Breast epithelium (tissue), 4 donors: ENCODE measurements around the gene CHM. TPM values are rescaled to one million over a fixed set of nuclear protein-coding genes. Genes with fewer than 3 reads are reported as not detected.
"Not testable (repeated sequence)": the region's sequence is repeated elsewhere in the genome, so short reads cannot be mapped to it uniquely, and the experiment has no call there.

Experiments
- DNase-seq, 2 donors: peaks; one replicate each; pipeline ENCODE4 v3.0.0-alpha.2; 2019; ENCODE audit warnings: low spot score in 2 of 2
- H3K27ac ChIP-seq, 2 donors: fragments of 200-600 bp; sonication (generic) in 1 of 2; one replicate each; pipeline ENCODE4 v1.5.1; 2016 to 2019; ENCODE audit warnings: mild to moderate bottlenecking in 1 of 2
- H3K27me3 ChIP-seq, 2 donors: fragments of 200-600 bp; sonication (generic) in 1 of 2; one replicate each; pipeline versions ENCODE4 v1.5.1 to v1.6.0; 2017 to 2019; ENCODE audit warnings: control low read depth in 1 of 2, mild to moderate bottlenecking in 1 of 2
- H3K36me3 ChIP-seq: fragments of 200-600 bp; one replicate; pipeline ENCODE4 v1.5.1; 2019
- H3K4me1 ChIP-seq, 2 donors: fragments of 200-600 bp; sonication (generic); one replicate each; pipeline ENCODE4 v1.5.1; 2016 to 2019; ENCODE audit warnings: control low read depth in 1 of 2
- H3K4me3 ChIP-seq, 3 donors: fragments of 200-600 bp; sonication (generic); 1 replicate in 2 of 3; 2 replicates in 1 of 3; pipeline ENCODE4 v1.5.1; 2016 to 2019; ENCODE audit warnings: mild to moderate bottlenecking in 3 of 3, moderate library complexity in 2 of 3
- H3K9me3 ChIP-seq, 2 donors: fragments of 200-600 bp; sonication (generic) in 1 of 2; one replicate each; pipeline ENCODE4 v1.5.1; 2016 to 2019; ENCODE audit warnings: control low read depth in 1 of 2
- POLR2A ChIP-seq: fragments of 450-650 bp; IDR thresholded peaks from one replicate; pipeline ENCODE4 v1.6.1; 2016; ENCODE audit warnings: antibody characterized with exemption, mild to moderate bottlenecking, moderate library complexity
- POLR2AphosphoS5 ChIP-seq, 3 donors: sonication (generic); formaldehyde crosslinking; IDR thresholded peaks; one replicate each; pipeline ENCODE4 v1.6.1; 2017; ENCODE audit warnings: antibody characterized with exemption in 3 of 3
- intact Hi-C: fragments of 100-400 bp; cut with DNase I; formaldehyde crosslinking; loops from one replicate; pipeline ENCODE4 v1.15.1; 2023; ENCODE audit warnings: low total_unique reads
- total RNA-seq, 3 donors: library from RNA; depleted of rRNA; stranded (reverse); fragments of >200 nt; gene quantifications; one replicate each; pipeline ENCODE4 v1.1.0, GENCODE V29; 2016
- TF ChIP-seq, protein P1 (sequence below), 3 donors: fragments of 450-650 bp; IDR thresholded peaks; one replicate each; pipeline ENCODE4 v1.5.1; 2016 to 2017; ENCODE audit warnings: antibody characterized with exemption in 3 of 3, mild to moderate bottlenecking in 3 of 3, moderate library complexity in 3 of 3

CHM gene
- total RNA-seq, 3 donors from 2014 or later, result 18.4 to 37.2 (median 22.9) TPM

DNA sequence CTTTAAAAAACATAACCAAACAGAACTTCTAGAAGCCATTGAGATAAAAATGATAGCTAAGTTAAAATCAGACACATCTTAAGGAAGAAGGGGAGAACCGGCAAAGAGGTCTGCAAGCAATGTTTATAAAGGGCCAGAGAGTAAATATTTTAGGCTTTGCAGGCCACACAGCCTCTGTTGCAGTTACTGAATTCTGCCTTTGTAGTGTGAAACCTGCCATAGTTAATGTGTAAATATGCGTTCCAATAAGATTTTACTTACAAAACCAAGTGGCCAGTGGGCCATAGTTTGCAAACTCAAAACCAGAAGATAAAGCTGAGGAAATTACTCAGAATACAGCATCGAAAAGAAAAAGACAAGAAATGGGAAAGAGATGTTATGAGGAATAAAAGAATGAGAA lies 33.6 kb downstream of the CHM start:
- TF ChIP-seq, protein P1, sequence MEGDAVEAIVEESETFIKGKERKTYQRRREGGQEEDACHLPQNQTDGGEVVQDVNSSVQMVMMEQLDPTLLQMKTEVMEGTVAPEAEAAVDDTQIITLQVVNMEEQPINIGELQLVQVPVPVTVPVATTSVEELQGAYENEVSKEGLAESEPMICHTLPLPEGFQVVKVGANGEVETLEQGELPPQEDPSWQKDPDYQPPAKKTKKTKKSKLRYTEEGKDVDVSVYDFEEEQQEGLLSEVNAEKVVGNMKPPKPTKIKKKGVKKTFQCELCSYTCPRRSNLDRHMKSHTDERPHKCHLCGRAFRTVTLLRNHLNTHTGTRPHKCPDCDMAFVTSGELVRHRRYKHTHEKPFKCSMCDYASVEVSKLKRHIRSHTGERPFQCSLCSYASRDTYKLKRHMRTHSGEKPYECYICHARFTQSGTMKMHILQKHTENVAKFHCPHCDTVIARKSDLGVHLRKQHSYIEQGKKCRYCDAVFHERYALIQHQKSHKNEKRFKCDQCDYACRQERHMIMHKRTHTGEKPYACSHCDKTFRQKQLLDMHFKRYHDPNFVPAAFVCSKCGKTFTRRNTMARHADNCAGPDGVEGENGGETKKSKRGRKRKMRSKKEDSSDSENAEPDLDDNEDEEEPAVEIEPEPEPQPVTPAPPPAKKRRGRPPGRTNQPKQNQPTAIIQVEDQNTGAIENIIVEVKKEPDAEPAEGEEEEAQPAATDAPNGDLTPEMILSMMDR (IDR thresholded peaks at IDR 0.05), result no peak
- TF ChIP-seq POLR2A, result no peak
- no peak for TF ChIP-seq POLR2AphosphoS5 (IDR thresholded peaks at IDR 0.05)
- no peaks in the 10 kb centered on the region for H3K4me1 ChIP-seq
- no peaks in the 10 kb centered on the region for H3K36me3 ChIP-seq
- no peak for DNase-seq
- H3K9me3 ChIP-seq, result no peaks in the 10 kb centered on the region
- no peak overlapping the region for H3K4me3 ChIP-seq
- intact Hi-C loops, result no loop called here
- H3K27ac ChIP-seq, result no peak overlapping the region
- H3K27me3 ChIP-seq, result no peaks in the 10 kb centered on the region

DNA sequence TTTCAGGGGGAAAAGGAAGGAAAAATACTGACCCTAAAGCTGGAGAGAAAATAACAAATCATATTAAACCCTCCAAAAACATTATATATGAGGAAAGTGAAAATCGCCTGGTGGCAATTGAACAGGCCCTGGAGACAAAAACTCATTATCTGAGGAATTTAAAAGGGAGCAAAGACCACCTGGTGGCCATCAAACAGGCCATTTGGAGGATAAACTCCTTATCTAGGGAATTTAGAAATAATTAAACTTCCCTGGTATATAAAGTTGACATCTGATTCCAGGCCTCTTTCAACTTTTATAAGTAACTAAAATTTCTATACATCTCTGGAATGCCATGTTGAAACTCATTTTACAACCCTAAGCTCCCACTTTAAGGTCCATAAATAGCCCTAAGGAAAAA lies 35.2 kb downstream of the CHM start:
- intact Hi-C loops, result no loop called here
- H3K4me3 ChIP-seq, result no peak overlapping the region
- H3K36me3 ChIP-seq, result no peaks in the 10 kb centered on the region
- no peak for DNase-seq
- TF ChIP-seq, protein P1 (IDR thresholded peaks at IDR 0.05), result no peak
- TF ChIP-seq POLR2A (no peak), POLR2AphosphoS5 (IDR thresholded peaks at IDR 0.05) (no peak)
- H3K27me3 ChIP-seq, result no peaks in the 10 kb centered on the region
- H3K9me3 ChIP-seq, result no peaks in the 10 kb centered on the region
- H3K4me1 ChIP-seq, result no peaks in the 10 kb centered on the region
- no peak overlapping the region for H3K27ac ChIP-seq

DNA sequence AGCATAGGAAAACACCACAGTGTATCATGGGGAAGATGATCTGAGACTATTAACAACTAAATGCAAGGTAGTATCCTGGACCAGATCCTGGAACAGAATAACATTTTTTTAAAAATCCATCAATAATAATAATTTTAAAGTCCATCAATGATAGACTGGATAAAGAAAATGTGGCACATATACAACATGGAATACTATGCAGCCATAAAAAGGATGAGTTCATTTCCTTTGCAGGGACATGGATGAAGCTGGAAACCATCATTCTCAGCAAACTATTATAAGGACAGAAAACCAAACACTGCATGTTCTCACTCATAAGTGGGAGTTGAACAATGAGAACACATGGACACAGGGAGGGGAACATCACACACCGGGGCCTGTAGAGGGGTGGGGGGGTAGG lies 37.6 kb downstream of the CHM start:
- H3K27me3 ChIP-seq, H3K4me1 ChIP-seq, H3K27ac ChIP-seq, H3K4me3 ChIP-seq, H3K9me3 ChIP-seq, H3K36me3 ChIP-seq, intact Hi-C loops, DNase-seq: not testable (repeated sequence)

DNA sequence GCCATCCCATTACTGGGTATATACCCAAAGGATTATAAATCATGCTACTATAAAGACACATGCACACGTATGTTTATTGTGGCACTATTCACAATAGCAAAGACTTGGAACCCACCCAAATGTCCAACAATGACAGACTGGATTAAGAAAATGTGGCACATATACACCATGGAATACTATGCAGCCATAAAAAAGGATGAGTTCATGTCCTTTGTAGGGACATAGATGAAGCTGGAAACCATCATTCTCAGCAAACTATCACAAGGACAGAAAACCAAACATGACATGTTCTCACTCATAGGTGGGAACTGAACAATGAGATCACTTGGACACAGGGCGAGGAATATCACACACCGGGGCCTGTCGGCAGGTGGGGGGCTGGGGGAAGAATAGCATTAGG lies 39.5 kb downstream of the CHM start:
- DNase-seq, H3K27ac ChIP-seq, H3K4me3 ChIP-seq, intact Hi-C loops, H3K4me1 ChIP-seq, H3K27me3 ChIP-seq, H3K9me3 ChIP-seq, H3K36me3 ChIP-seq: not testable (repeated sequence)

DNA sequence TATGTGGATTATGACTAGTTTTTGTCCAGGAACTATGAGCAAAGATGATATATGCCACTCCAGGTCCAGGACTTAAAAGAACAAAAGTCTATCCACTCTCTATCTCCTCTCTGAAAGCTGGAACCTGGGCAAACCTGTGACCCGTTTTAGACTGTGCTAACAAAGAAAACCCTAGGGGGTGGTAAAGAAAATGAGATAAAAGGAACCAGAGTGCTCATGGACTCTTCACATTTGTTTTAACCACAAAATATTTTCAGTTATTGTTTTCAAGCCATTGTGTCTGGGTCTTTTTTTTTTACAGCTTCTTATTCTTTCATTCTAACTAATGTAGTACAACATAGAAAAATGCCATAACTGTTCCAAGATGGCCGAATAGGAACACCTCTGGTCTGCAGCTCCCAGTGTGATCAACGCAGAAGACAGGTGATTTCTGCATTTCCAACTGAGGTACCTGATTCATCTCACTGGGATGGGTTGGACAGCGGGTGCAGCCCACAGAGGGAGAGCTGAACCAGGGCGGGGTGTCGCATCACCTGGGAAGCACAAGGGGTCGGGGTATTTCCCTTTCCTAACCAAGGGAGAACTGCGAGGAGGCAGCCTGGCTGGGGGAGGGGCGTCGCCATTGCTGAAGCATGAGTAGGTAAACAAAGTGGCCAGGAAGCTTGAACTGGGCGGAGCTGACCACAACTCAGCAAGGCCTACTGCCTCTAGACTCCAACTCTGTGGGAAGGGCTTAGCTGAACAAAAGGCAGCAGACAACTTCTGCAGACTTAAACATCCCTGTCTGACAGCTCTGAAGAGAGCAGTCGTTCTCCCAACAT lies 45.1 kb downstream of the CHM start:
- no peak overlapping the region for H3K27ac ChIP-seq
- no peak for TF ChIP-seq POLR2AphosphoS5 (IDR thresholded peaks at IDR 0.05)
- no peak for TF ChIP-seq POLR2A
- TF ChIP-seq, protein P1 (IDR thresholded peaks at IDR 0.05), result no peak
- no peaks in the 10 kb centered on the region for H3K36me3 ChIP-seq
- H3K4me3 ChIP-seq, result no peak overlapping the region
- H3K4me1 ChIP-seq, result no peaks in the 10 kb centered on the region
- DNase-seq, result no peak
- H3K27me3 ChIP-seq, result peaks cover 0 to 3% of the 10 kb centered on the region in 2 donors
- no peaks in the 10 kb centered on the region for H3K9me3 ChIP-seq
- intact Hi-C loops, result no loop called here

DNA sequence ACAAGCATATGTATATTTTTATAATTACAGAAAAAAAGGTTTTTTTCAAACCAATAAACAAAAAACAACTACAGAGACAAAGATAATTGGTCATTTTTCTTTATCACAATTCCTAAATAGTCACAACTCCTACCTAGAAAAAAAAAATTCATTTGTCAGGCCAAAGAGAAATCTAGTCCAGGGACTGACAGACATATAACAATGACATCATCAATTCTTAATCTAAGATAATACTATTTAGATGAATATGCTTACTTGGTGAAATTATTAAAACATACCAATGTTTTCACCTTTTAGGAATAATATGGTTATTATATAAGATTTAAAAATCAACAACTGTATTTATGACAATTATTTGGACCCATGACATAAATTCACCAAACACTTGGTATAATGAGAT lies 48.4 kb downstream of the CHM start:
- H3K4me3 ChIP-seq, result no peak overlapping the region
- H3K27ac ChIP-seq, result no peak overlapping the region
- peaks cover 0 to 5% of the 10 kb centered on the region in 2 donors for H3K27me3 ChIP-seq
- no peak for DNase-seq
- no peaks in the 10 kb centered on the region for H3K4me1 ChIP-seq
- no peaks in the 10 kb centered on the region for H3K9me3 ChIP-seq
- no peaks in the 10 kb centered on the region for H3K36me3 ChIP-seq
- TF ChIP-seq POLR2A (no peak), POLR2AphosphoS5 (IDR thresholded peaks at IDR 0.05) (no peak)
- TF ChIP-seq, protein P1 (IDR thresholded peaks at IDR 0.05), result no peak
- intact Hi-C loops, result no loop called here
